Stimulated activated CD4-positive, alpha-beta T cell treated with anti-CD3 and anti-CD28 coated beads, TNF-alpha, amount 100 ng/mL, for 24 hours (primary cell): ENCODE data around the gene CDKN2AIPNL.

Source experiments
- DNase-seq, 3 experiments: peaks; one replicate each; pipeline ENCODE4 v3.0.0-alpha.2; 2020; ENCODE audit warnings: low read depth in 3 of 3

Gene CDKN2AIPNL, protein sequence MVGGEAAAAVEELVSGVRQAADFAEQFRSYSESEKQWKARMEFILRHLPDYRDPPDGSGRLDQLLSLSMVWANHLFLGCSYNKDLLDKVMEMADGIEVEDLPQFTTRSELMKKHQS

DNA sequence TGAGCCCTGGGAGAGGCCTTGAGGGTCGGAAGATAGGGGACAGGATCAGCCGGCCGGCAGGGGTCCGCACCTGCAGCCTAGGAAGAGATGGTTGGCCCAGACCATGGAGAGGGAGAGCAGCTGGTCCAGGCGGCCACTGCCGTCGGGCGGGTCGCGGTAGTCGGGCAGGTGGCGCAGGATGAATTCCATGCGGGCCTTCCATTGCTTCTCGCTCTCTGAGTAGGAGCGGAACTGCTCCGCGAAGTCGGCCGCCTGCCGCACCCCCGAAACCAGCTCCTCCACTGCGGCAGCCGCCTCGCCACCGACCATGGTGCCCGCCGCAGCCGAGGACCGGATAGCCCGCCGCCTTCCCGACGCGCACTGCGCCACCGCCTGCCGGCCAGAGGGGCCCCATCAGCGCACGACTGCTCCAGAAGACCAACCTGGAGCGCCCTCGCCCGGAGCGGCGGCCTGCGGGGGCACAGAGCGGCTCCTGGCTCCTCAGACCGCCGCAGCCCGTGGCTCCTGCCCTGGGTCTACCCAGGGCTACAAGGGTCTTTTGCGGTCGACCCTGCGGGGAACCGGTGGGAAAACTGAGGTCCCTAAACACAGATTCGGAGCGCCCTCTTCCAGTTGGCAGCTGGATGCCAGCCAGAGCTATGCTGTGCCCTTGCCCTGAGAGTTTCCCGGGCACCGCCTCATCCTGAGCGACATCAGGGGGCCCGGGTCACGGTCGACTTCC is at the start of gene CDKN2AIPNL:
Gene CDKN2AIPNL (minus strand): TSS at position 336 of the 721 bp plus-strand sequence. CDS start 27 bp downstream, at position 309.
- DNase-seq, result peak; percentile 79 to 88 (median 81)

- no peak for DNase-seq
These were observed 48.9 kb upstream of the CDKN2AIPNL start for GRCh38 chr5:134460551-134460950.

DNA sequence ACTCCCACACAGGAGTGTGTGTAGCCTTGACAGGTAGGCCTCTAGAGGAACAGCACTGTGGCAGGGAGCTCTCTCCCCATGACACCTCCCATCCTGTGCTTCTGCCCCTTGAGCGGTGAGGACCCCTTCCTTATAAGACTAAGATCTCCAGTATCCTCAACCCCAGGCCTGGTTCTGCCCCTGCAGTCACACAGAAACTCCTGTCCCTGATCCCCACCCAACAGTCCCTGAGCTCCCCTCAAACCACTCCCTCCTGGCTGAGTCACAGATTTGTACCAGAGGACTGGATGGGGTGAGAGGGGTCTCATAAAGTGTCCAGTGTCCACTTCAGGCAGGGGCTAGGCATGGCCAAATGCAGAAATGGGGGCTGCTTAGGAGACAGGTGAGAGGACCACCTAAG is 47.8 kb upstream of the CDKN2AIPNL start:
- no peak for DNase-seq

GRCh38 chr5:134459010-134459403 is 47.3 kb upstream of the CDKN2AIPNL start:
- no peak for DNase-seq

- DNase-seq, result no peak
These were observed 46.7 kb upstream of the CDKN2AIPNL start for GRCh38 chr5:134458234-134459009.

DNA sequence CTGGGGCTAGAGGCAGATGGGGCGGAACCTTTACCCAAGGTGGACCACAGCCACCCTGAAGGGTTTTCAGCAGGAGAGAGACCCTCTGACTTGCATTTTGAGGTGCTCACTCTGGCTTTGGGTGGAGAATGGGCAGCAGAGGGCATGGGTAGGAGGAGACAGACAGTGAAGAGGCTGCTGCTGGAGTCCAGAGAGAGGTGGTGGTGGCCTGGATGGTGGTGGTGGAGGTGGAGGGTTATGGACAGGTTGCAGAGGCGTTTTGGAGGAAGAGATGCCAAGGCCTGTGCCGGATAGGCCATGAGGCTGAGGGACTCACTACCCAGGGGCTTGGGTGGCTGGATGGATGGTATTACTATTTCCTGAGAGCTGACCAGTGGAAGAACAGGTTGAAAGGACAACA is 46.1 kb upstream of the CDKN2AIPNL start:
- DNase-seq, result no peak

GRCh38 chr5:134456825-134457224 is 45.1 kb upstream of the CDKN2AIPNL start:
- no peak for DNase-seq

DNA sequence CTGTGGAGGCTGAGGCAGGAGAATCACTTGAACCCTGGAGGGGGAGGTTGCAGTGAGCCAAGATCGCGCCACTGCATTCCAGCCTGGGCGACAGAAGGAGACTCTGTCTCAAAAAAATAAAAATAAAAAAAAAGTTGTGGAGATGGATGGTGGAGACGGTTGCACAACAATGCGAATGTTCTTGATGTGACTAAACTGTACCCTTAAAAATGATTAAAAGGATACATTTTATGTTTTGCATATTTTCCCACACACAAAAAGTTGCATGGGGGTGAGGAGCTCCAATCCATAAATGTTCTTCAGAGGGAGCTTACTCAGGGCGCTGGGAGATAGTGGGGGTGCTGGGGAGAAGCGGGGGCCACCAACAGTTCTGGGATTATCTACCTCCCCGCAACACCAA is 43.8 kb upstream of the CDKN2AIPNL start:
- no peak for DNase-seq

GRCh38 chr5:134453016-134453415 is 41.3 kb upstream of the CDKN2AIPNL start:
- DNase-seq, result no peak

DNA sequence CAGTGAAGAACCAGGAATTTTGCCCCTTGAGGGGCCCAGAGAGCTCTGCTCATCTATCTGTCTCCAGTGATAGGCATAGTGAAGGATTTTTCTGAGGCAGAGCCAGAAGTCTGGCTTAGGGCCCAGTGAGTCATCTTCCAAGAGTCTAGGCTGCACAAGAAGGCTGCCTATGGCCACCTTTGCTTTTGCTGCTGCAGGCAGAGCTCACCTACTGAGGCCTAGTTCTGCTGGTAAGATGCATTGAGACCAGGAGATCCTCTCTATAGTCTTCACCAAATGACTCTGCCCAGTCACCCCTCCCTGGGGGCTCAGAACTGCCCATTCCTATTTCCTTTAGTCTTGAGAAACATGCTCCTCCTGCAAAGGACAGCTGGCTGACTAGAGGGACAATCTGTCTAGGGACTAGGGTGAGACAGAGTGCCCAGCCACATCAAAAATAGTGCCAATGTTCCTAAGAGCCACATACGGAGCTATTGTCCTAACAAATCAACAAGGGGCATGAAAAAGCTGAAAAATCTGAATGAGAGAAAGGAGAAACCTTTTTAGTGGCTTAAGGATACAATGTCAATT is 40.3 kb upstream of the CDKN2AIPNL start:
- DNase-seq, result no peak

- no peak for DNase-seq
These were observed 39.7 kb upstream of the CDKN2AIPNL start for GRCh38 chr5:134451225-134451935.

DNA sequence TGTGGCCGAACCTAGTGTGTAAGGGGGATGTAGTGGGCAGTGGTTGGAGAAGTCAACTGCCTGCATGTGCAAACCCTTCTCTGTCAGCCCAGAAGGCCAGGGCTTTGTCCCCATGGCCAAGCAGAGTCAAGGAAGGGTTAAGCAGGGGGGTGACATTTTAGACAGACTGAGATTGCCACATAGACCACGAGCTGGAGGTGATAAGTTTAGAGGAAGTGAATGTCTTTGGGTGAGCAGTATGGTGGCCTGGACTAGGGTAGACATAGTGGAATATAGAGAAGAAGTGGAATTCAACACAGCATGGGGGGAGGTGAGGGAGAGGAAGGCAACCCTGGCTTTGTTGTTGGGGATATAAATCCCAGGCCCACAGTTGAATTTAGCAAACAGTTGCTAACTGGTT is 38.7 kb upstream of the CDKN2AIPNL start:
- no peak for DNase-seq

GRCh38 chr5:134449167-134449566 is 37.5 kb upstream of the CDKN2AIPNL start:
- DNase-seq, result no peak

DNA sequence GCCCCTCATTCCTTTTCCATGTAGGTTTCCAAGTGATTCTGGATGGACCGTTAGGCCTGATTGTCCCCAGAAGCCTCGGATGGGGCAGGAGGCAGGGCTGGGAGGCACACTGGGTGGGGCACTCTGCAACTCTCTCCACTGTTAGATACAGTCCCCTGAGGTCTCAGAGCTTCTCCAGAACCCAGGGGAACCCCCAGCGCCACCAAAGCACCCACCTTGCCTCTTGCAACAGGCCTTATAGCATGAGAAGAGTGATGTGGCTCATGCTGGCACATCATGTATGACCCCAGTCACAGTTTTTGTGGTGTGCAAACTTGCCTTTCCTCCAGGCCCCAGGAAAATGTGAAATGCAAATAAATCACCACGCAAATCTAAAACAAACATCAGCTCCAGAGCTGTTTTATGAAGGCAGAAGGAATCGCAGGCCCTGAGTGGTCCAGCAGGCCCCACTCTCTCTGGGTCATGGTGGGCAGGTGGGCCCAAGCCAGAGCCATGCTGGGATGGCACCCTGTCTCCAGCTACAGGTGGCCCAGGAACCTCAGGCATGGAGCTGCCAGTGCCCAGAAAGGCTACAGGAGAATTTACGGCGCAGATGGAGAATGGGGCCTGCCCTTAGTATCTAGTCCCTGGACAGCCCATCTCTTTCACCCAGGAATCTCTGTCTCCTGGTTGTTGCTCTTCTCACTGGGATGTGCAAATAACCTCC is 36.3 kb upstream of the CDKN2AIPNL start:
- no peak for DNase-seq

DNA sequence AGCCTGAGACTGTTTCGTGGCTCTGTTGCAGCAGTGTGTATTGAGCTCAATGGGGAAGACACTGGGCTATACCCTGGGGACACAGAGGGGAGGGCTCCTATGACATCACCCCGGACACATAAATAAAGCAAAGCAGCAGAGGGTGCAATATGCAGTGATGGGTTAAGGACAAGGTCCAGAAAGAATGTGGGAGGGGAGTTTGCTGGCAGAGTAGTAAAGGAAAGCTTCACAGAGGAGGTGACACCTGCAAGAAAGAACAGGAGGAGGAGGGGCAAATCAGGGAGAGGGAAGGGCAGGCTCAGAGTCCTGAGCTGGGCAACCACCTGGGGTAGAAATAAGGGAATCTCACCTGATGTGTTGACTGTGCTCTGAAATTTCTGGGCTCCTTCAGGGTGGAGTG is 35.3 kb upstream of the CDKN2AIPNL start:
- no peak for DNase-seq

- DNase-seq, result no peak
These were observed 34.5 kb upstream of the CDKN2AIPNL start for GRCh38 chr5:134445856-134446818.

GRCh38 chr5:134444941-134445471 is 33.3 kb upstream of the CDKN2AIPNL start:
- no peak for DNase-seq

- no peak for DNase-seq
These were observed 28.6 kb upstream of the CDKN2AIPNL start for GRCh38 chr5:134440201-134440755.

DNA sequence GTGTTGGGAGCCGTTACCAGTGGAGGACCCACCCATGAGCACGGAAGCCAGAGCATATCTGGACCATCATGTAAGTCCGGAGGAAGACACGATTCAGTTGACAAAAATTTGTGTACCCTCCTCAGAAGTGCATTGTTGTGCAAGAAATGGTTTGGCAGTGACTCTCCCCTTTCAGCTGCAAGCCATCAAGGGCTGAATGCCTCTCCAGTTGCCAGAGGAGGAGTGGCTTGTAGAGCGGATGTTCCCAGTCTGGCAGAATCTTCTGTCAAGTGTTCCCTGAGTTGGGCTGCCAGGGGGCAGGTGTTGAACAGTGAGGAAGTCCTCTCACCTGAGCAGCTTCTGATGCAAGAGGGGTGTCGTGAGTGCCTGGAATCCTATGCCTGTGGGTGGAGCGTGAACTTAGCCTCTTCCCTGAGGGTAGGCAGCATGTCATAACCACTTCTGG is 27.6 kb upstream of the CDKN2AIPNL start:
- no peak for DNase-seq
